SK-N-DZ (cell line): ENCODE data around the gene MAML2.

Experiments
- DNase-seq: peaks from one replicate; pipeline ENCODE4 v3.0.0-alpha.2; 2015; ENCODE audit warnings: low spot score

The MAML2 gene

GRCh38 chr11:96045622-96046456 lies 297.2 kb downstream of the MAML2 start:
- no peak for DNase-seq

- DNase-seq = no peak
These were observed 298.2 kb downstream of the MAML2 start for GRCh38 chr11:96044747-96045146.

GRCh38 chr11:96044311-96044710 lies 298.7 kb downstream of the MAML2 start:
- no peak for DNase-seq

GRCh38 chr11:96043291-96043690 lies 299.7 kb downstream of the MAML2 start:
- DNase-seq = no peak

- no peak for DNase-seq
These were observed 304.9 kb downstream of the MAML2 start for GRCh38 chr11:96038046-96038445.

- no peak for DNase-seq
These were observed 305.5 kb downstream of the MAML2 start for GRCh38 chr11:96037405-96037949.

GRCh38 chr11:96036863-96037262 lies 306.1 kb downstream of the MAML2 start:
- DNase-seq = no peak

GRCh38 chr11:96035740-96036078 lies 307.3 kb downstream of the MAML2 start:
- DNase-seq = no peak

- no peak for DNase-seq
These were observed 307.8 kb downstream of the MAML2 start for GRCh38 chr11:96035031-96035739.

GRCh38 chr11:96033599-96033998 lies 309.4 kb downstream of the MAML2 start:
- DNase-seq = no peak

- DNase-seq = no peak
These were observed 309.9 kb downstream of the MAML2 start for GRCh38 chr11:96033095-96033494.

- no peak for DNase-seq
These were observed 314.2 kb downstream of the MAML2 start for GRCh38 chr11:96028746-96029145.

GRCh38 chr11:96027021-96027420 lies 316.0 kb downstream of the MAML2 start:
- DNase-seq = no peak

- no peak for DNase-seq
These were observed 316.7 kb downstream of the MAML2 start for GRCh38 chr11:96026310-96026709.

- no peak for DNase-seq
These were observed 318.3 kb downstream of the MAML2 start for GRCh38 chr11:96024666-96025065.

- no peak for DNase-seq
These were observed 319.7 kb downstream of the MAML2 start for GRCh38 chr11:96023275-96023674.

GRCh38 chr11:96021901-96022650 lies 320.9 kb downstream of the MAML2 start:
- DNase-seq = no peak

- no peak for DNase-seq
These were observed 322.9 kb downstream of the MAML2 start for GRCh38 chr11:96019810-96020747.

- no peak for DNase-seq
These were observed 323.7 kb downstream of the MAML2 start for GRCh38 chr11:96019281-96019680.

GRCh38 chr11:96017856-96018255 lies 325.1 kb downstream of the MAML2 start:
- DNase-seq = no peak

- no peak for DNase-seq
These were observed 326.0 kb downstream of the MAML2 start for GRCh38 chr11:96016978-96017502.
